ENCODE data around the gene ST8SIA2. TPM values are rescaled to one million over a fixed set of nuclear protein-coding genes. Genes with fewer than 3 reads are reported as not detected.

ST8SIA2 gene
- total RNA-seq, 2 donors from 2014 or later, result not detected

DNA sequence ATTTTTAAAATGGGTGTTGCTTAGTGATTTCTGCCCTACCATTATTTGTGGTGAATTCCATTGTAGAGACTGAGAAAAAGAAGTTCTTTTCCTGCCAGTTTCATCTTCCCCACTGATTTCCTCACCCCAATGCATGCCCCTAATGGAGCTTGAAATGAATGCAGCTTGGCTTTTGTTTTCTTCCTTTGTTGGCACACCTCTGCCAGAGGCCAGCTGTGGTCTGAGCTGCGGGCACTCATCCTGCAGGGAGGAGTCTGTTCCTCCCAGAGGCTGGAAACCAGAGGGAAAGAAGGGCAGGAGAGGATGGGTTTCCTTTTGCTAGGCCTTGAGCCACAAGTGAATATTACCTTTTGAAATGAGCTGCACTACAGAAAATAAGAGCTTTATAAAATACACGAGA is 9.3 kb upstream of the ST8SIA2 start:
- H3K27ac ChIP-seq, result no peak overlapping the region
- H3K36me3 ChIP-seq (replicated peaks in 1 of 2; ENCODE audit: insufficient read depth in 1 of 2, low read depth in 2 of 2), result no peaks in the 10 kb centered on the region
- H3K4me1 ChIP-seq, result no peaks in the 10 kb centered on the region
- ATAC-seq, result no peak
- WGBS, 2 donors, result 60 to 69% methylated on average over 2 of the region's 2 CpGs
- TF ChIP-seq POLR2A (IDR thresholded peaks at IDR 0.05), result no peak
- TF ChIP-seq, protein P1, sequence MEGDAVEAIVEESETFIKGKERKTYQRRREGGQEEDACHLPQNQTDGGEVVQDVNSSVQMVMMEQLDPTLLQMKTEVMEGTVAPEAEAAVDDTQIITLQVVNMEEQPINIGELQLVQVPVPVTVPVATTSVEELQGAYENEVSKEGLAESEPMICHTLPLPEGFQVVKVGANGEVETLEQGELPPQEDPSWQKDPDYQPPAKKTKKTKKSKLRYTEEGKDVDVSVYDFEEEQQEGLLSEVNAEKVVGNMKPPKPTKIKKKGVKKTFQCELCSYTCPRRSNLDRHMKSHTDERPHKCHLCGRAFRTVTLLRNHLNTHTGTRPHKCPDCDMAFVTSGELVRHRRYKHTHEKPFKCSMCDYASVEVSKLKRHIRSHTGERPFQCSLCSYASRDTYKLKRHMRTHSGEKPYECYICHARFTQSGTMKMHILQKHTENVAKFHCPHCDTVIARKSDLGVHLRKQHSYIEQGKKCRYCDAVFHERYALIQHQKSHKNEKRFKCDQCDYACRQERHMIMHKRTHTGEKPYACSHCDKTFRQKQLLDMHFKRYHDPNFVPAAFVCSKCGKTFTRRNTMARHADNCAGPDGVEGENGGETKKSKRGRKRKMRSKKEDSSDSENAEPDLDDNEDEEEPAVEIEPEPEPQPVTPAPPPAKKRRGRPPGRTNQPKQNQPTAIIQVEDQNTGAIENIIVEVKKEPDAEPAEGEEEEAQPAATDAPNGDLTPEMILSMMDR (IDR thresholded peaks at IDR 0.05), result no peak
- no peak for DNase-seq
- H3K27me3 ChIP-seq, result no peaks in the 10 kb centered on the region
- H3K4me3 ChIP-seq, result no peak overlapping the region
- H3K9me3 ChIP-seq, result no peaks in the 10 kb centered on the region
- intact Hi-C loops (cut with DNase I), result no loop called here

DNA sequence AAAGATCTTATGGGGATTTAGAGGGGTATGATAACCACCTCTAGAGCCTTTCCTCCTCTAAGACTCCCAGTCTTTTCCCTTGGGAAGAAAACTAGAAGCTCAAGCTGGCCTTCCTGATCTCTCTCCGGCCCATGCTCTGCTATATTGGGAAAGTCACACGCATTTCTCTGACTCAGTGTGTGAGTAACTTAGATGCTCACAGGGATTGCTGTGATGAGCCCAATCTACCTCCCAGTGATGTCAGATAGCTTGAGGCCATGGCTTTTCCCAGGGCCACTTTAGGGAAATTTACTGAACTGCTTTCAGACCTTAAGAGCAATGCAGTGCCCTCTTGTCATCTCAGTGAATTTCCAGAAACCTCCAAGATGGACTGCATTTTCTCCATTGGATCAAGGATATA is 8.6 kb upstream of the ST8SIA2 start:
- H3K27ac ChIP-seq, result no peak overlapping the region
- DNase-seq (no peak), ATAC-seq (no peak)
- no peaks in the 10 kb centered on the region for H3K27me3 ChIP-seq
- no peaks in the 10 kb centered on the region for H3K36me3 ChIP-seq (replicated peaks in 1 of 2; ENCODE audit: insufficient read depth in 1 of 2, low read depth in 2 of 2)
- no peaks in the 10 kb centered on the region for H3K9me3 ChIP-seq
- 67 to 79% methylated on average over 2 of the region's 2 CpGs for WGBS, 2 donors
- TF ChIP-seq, protein P1 (IDR thresholded peaks at IDR 0.05), result no peak
- no peak for TF ChIP-seq POLR2A (IDR thresholded peaks at IDR 0.05)
- H3K4me1 ChIP-seq, result no peaks in the 10 kb centered on the region
- no peak overlapping the region for H3K4me3 ChIP-seq
- intact Hi-C loops (cut with DNase I), result no loop called here

DNA sequence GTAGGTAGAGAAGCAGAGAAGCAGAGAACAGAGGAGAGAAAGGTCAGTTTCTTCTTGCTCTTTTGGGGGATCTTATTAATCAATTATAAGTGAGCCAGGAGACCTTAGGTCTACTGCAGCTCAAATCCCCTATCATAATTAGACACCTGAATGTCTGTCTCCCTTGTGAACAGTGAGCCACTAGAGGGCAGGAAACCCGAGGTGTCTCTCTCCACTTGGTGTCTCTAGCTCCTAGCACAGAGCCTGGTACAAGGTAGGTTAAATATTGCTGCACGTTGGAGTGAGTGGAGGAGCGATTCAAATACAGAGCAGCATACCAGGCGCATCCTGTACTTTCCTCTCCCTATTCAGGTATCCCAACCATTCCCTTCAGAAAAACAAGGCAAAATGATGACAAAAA is 2.0 kb upstream of the ST8SIA2 start:
- Histone ChIP-seq H3K4me1 (peaks cover 19% of the 10 kb centered on the region), H3K9me3 (no peaks in the 10 kb centered on the region), H3K27me3 (peaks cover 0 to 9% of the 10 kb centered on the region in 2 donors), H3K27ac (no peak overlapping the region), H3K36me3 (replicated peaks in 1 of 2; ENCODE audit: insufficient read depth in 1 of 2, low read depth in 2 of 2) (no peaks in the 10 kb centered on the region), H3K4me3 (no peak overlapping the region)
- ATAC-seq (no peak), DNase-seq (peak in 1 of 4 donors; percentile 12)
- TF ChIP-seq, protein P1 (IDR thresholded peaks at IDR 0.05), result peak in 2 of 7 experiments; percentile 4 to 15
- no peak for TF ChIP-seq POLR2A (IDR thresholded peaks at IDR 0.05)
- WGBS, 2 donors, result 15 to 22% methylated on average over 4 of the region's 4 CpGs
- intact Hi-C loops (cut with DNase I), result no loop called here

GRCh38 chr15:92392462-92392861 is 1.2 kb upstream of the ST8SIA2 start:
- Histone ChIP-seq H3K9me3 (no peaks in the 10 kb centered on the region), H3K27ac (no peak overlapping the region), H3K4me3 (no peak overlapping the region), H3K27me3 (peaks cover 0 to 9% of the 10 kb centered on the region in 2 donors), H3K36me3 (replicated peaks in 1 of 2; ENCODE audit: insufficient read depth in 1 of 2, low read depth in 2 of 2) (no peaks in the 10 kb centered on the region), H3K4me1 (peaks cover 19% of the 10 kb centered on the region)
- DNase-seq (no peak), ATAC-seq (no peak)
- intact Hi-C loops (cut with DNase I), result no loop called here
- WGBS, 2 donors, result 3 to 7% methylated on average over 7 of the region's 7 CpGs
- TF ChIP-seq POLR2A (IDR thresholded peaks at IDR 0.05), result no peak
- TF ChIP-seq, protein P1 (IDR thresholded peaks at IDR 0.05), result no peak

- DNase-seq (no peak), ATAC-seq (no peak)
- intact Hi-C loops (cut with DNase I), result no loop called here
- Histone ChIP-seq H3K4me3 (no peak overlapping the region), H3K9me3 (no peaks in the 10 kb centered on the region), H3K36me3 (replicated peaks in 1 of 2; ENCODE audit: insufficient read depth in 1 of 2, low read depth in 2 of 2) (no peaks in the 10 kb centered on the region), H3K4me1 (peaks cover 19% of the 10 kb centered on the region), H3K27me3 (peaks cover 0 to 9% of the 10 kb centered on the region in 2 donors), H3K27ac (no peak overlapping the region)
- no peak for TF ChIP-seq POLR2A (IDR thresholded peaks at IDR 0.05)
- TF ChIP-seq, protein P1 (IDR thresholded peaks at IDR 0.05), result no peak
- WGBS, 2 donors, result 1% methylated on average over 15 to 34 of the region's 34 CpGs
These were observed 263 bp downstream of the ST8SIA2 start for GRCh38 chr15:92393980-92394308.
